Measurements from ENCODE around the gene MED31. TPM values are rescaled to one million over a fixed set of nuclear protein-coding genes. Genes with fewer than 3 reads are reported as not detected.

The MED31 gene
- total and polyA plus RNA-seq, 2 of the 13 experiments (the other 11 are each of a cell fraction or from before 2014, with no cell fraction given) = 19.0 to 20.9 TPM

- no peak for TF ChIP-seq ATF5 (CRISPR knock-in tag; IDR thresholded peaks at IDR 0.05; ENCODE audit: low read depth)
- no peak for TF ChIP-seq ATF3 (CRISPR knock-in tag; IDR thresholded peaks at IDR 0.05)
- TF ChIP-seq NONO (IDR thresholded peaks at IDR 0.05) = no peak
- TF ChIP-seq NONO (CRISPR knock-in tag; conservative IDR thresholded peaks at IDR 0.05) = no peak
- TF ChIP-seq ZSCAN30 (CRISPR knock-in tag; IDR thresholded peaks at IDR 0.05) = 0 out of 2 replicates have a peak, but pooled peaks have one; percentile 6
- 0 out of 2 replicates have a peak, but pooled peaks have one; percentile 3 for TF ChIP-seq ZNF512 (CRISPR knock-in tag; IDR thresholded peaks at IDR 0.05)
- TF ChIP-seq MNT (IDR thresholded peaks at IDR 0.05) = no peak
- TF ChIP-seq ZNF138 (CRISPR knock-in tag; IDR thresholded peaks at IDR 0.05; ENCODE audit: low read depth) = no peak
- TF ChIP-seq MXI1 (IDR thresholded peaks at IDR 0.05; ENCODE audit: borderline replicate concordance, low read depth, low read length) = no peak
- no peak for TF ChIP-seq CSRNP1 (CRISPR knock-in tag; IDR thresholded peaks at IDR 0.05)
- no peak for TF ChIP-seq ZNF784 (CRISPR knock-in tag; IDR thresholded peaks at IDR 0.05; ENCODE audit: borderline replicate concordance)
- peak; percentile 77 for TF ChIP-seq ZNF18 (CRISPR knock-in tag; IDR thresholded peaks at IDR 0.05; ENCODE audit: insufficient replicate concordance)
- no peak for TF ChIP-seq TCF7 (IDR thresholded peaks at IDR 0.05; ENCODE audit: low read depth)
- TF ChIP-seq NR0B2 (CRISPR knock-in tag; IDR thresholded peaks at IDR 0.05) = no peak
- no peak for TF ChIP-seq NAIF1 (CRISPR knock-in tag; IDR thresholded peaks at IDR 0.05; ENCODE audit: borderline replicate concordance)
- TF ChIP-seq HNF1B (CRISPR knock-in tag; IDR thresholded peaks at IDR 0.05) = no peak
- TF ChIP-seq ZNF605 (CRISPR knock-in tag; IDR thresholded peaks at IDR 0.05) = peak; percentile 53
Observed at GRCh38 chr17:6641247-6641863, 10.1 kb downstream of the MED31 start (continued).

Data from HepG2 (cell line).